SIG-M5 treated with dmso at 0.1 percent for 504 hours (cell line): Measurements from ENCODE around the gene KHDC4.
"Not testable (repeated sequence)": the region's sequence is repeated elsewhere in the genome, so short reads cannot be mapped to it uniquely, and the experiment has no call there.

Experiments
- DNase-seq: peaks from one replicate; lab custom pipeline; 2025; ENCODE audit not compliant: unreplicated experiment; lab: John Stamatoyannopoulos, UW

KHDC4 gene

GRCh38 chr1:155910621-155911121, 23.5 kb downstream of the KHDC4 start:
- peak; percentile 35 for DNase-seq

GRCh38 chr1:155909894-155910293, 24.3 kb downstream of the KHDC4 start:
- peak; percentile 94 for DNase-seq

- DNase-seq = no peak
Measured at GRCh38 chr1:155904261-155904660, 30.0 kb downstream of the KHDC4 start.

- DNase-seq = no peak
Measured at GRCh38 chr1:155900161-155900560, 34.1 kb downstream of the KHDC4 start.

GRCh38 chr1:155899683-155900082, 34.5 kb downstream of the KHDC4 start:
- DNase-seq = no peak

GRCh38 chr1:155898888-155899287, 35.3 kb downstream of the KHDC4 start:
- no peak for DNase-seq

GRCh38 chr1:155897746-155898145, 36.5 kb downstream of the KHDC4 start:
- DNase-seq = no peak

GRCh38 chr1:155896476-155896875, 37.7 kb downstream of the KHDC4 start:
- DNase-seq = not testable (repeated sequence)

- DNase-seq = not testable (repeated sequence)
Measured at GRCh38 chr1:155895617-155896016, 38.6 kb downstream of the KHDC4 start.

- peak; percentile 26 for DNase-seq
Measured at GRCh38 chr1:155893389-155894142, 40.6 kb downstream of the KHDC4 start.

GRCh38 chr1:155892796-155893195, 41.4 kb downstream of the KHDC4 start:
- no peak for DNase-seq

GRCh38 chr1:155890251-155890650, 44.0 kb downstream of the KHDC4 start:
- no peak for DNase-seq

- DNase-seq = no peak
Measured at GRCh38 chr1:155889566-155889965, 44.6 kb downstream of the KHDC4 start.

- no peak for DNase-seq
Measured at GRCh38 chr1:155888481-155888880, 45.7 kb downstream of the KHDC4 start.

GRCh38 chr1:155884982-155885381, 49.2 kb downstream of the KHDC4 start:
- no peak for DNase-seq

GRCh38 chr1:155884031-155884960, 49.9 kb downstream of the KHDC4 start:
- DNase-seq = no peak

GRCh38 chr1:155882766-155883165, 51.4 kb downstream of the KHDC4 start:
- DNase-seq = no peak

- no peak for DNase-seq
Measured at GRCh38 chr1:155882235-155882634, 52.0 kb downstream of the KHDC4 start.

- DNase-seq = no peak
Measured at GRCh38 chr1:155880950-155881349, 53.3 kb downstream of the KHDC4 start.

- no peak for DNase-seq
Measured at GRCh38 chr1:155880251-155880650, 54.0 kb downstream of the KHDC4 start.

- no peak for DNase-seq
Measured at GRCh38 chr1:155877945-155878344, 56.3 kb downstream of the KHDC4 start.

GRCh38 chr1:155873860-155874259, 60.4 kb downstream of the KHDC4 start:
- DNase-seq = no peak
